HG02938 (cell line): ENCODE data around the gene NUDT4.

Experiments
- ATAC-seq: cut with Tn5 transposase; IDR thresholded peaks from one replicate; pipeline ENCODE4 v1.9.1; 2021; ENCODE audit warnings: mild to moderate bottlenecking, moderate library complexity; ENCODE audit not compliant: unreplicated experiment

The NUDT4 gene

GRCh38 chr12:93451423-93452158, 73.9 kb downstream of the NUDT4 start:
- ATAC-seq = no peak

GRCh38 chr12:93453633-93454032, 75.9 kb downstream of the NUDT4 start:
- no peak for ATAC-seq

- no peak for ATAC-seq
Observed at GRCh38 chr12:93456077-93456476, 78.4 kb downstream of the NUDT4 start.
